PC-3 (cell line): Measurements from ENCODE around the gene C6orf163.

ENCODE experiments used
- EZH2 ChIP-seq: fragments of 300-600 bp; sonication (generic); IDR thresholded peaks from one replicate; pipeline ENCODE4 v1.6.1; 2017; ENCODE audit warnings: antibody characterized with exemption, mild to moderate bottlenecking, low read length; ENCODE audit not compliant: unreplicated experiment
- EZH2phosphoT487 ChIP-seq: fragments of 300-600 bp; sonication (generic); IDR thresholded peaks from 2 replicates; pipeline ENCODE4 v1.6.1; 2018; ENCODE audit warnings: mild to moderate bottlenecking, antibody characterized with exemption, low read length, borderline replicate concordance
- TF ChIP-seq, protein P1 (sequence below): fragments of 300-600 bp; sonication (generic); conservative IDR thresholded peaks from 2 replicates; pipeline ENCODE4 v1.5.1; 2017; ENCODE audit warnings: antibody characterized with exemption, low read depth, mild to moderate bottlenecking, low read length

DNA sequence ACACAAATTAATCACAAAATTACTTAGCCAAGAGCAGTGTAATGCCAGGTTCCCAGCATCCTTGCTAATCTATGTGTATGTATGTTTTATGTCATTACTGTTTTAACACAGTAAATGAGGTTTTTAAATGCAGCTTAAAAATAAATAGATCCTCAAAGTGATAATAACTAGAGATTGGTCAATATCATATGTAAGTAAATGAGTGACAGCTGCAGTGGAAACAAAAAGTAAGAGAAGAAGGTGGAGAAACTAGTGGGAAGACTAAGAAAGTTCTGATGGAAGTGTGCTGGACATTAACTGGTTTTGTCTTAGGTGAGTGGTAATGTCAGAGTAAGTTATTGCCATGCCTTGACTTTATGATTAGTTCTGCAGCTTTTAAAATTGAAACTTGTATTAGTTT lies 13.7 kb upstream of the C6orf163 start:
- TF ChIP-seq, protein P1, sequence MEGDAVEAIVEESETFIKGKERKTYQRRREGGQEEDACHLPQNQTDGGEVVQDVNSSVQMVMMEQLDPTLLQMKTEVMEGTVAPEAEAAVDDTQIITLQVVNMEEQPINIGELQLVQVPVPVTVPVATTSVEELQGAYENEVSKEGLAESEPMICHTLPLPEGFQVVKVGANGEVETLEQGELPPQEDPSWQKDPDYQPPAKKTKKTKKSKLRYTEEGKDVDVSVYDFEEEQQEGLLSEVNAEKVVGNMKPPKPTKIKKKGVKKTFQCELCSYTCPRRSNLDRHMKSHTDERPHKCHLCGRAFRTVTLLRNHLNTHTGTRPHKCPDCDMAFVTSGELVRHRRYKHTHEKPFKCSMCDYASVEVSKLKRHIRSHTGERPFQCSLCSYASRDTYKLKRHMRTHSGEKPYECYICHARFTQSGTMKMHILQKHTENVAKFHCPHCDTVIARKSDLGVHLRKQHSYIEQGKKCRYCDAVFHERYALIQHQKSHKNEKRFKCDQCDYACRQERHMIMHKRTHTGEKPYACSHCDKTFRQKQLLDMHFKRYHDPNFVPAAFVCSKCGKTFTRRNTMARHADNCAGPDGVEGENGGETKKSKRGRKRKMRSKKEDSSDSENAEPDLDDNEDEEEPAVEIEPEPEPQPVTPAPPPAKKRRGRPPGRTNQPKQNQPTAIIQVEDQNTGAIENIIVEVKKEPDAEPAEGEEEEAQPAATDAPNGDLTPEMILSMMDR: no peak
- TF ChIP-seq EZH2 (no peak), EZH2phosphoT487 (no peak)
